Measurements from ENCODE around the gene TFPI2.
A peak's percentile ranks its signal among the peaks of the same experiment; 100 is the strongest.
"Not testable (repeated sequence)": the region's sequence is repeated elsewhere in the genome, so short reads cannot be mapped to it uniquely, and the experiment has no call there.

The TFPI2 gene

DNA sequence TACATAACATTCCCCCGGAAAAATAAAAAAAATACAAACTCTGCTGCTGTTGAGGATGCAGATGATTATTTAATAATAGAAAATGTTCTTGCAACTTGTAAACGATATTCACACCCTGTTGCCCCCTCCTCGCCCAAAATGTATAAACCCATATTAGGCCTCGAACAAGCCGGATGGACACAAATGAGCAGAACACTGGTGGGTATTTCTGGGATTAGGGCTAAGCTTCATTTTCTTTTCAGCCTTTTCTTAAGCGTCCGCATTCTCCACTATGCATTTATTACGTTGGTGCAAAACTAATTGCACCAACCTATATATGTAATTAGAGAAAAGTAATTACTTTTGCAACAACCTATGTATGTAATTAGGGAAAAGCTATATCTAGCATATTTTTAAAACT lies 30.6 kb upstream of the TFPI2 start:
- H3K27me3 ChIP-seq (ENCODE audit: insufficient read depth, low read length): no peaks in the 10 kb centered on the region; the same call in 1 of the 2 replicates
- no peak overlapping the region for H3K27ac ChIP-seq (ENCODE audit: low read depth, low read length)
- H3K4me1 ChIP-seq (ENCODE audit: insufficient read depth, low read length): peaks cover 18% of the 10 kb centered on the region
- peak overlapping the region; percentile 72 for H3K4me3 ChIP-seq (ENCODE audit: low read length)
- no peaks in the 10 kb centered on the region for H3K36me3 ChIP-seq (ENCODE audit: insufficient read depth, low read length)
- 91% methylated on average over 4 of the region's 8 CpGs for WGBS
- peak overlapping the region; percentile 76 for H3K9ac ChIP-seq (ENCODE audit: low read depth, low read length)
- no peaks in the 10 kb centered on the region for H3K9me3 ChIP-seq (ENCODE audit: insufficient read depth, low read depth, low read length)

- WGBS: 91% methylated on average over 6 of the region's 6 CpGs
- Histone ChIP-seq H3K9me3 (ENCODE audit: insufficient read depth, low read depth, low read length) (no peaks in the 10 kb centered on the region), H3K36me3 (ENCODE audit: insufficient read depth, low read length) (no peaks in the 10 kb centered on the region), H3K27ac (ENCODE audit: low read depth, low read length) (no peak overlapping the region), H3K9ac (ENCODE audit: low read depth, low read length) (no peak overlapping the region), H3K4me3 (ENCODE audit: low read length) (no peak overlapping the region), H3K4me1 (ENCODE audit: insufficient read depth, low read length) (peaks cover 18% of the 10 kb centered on the region), H3K27me3 (ENCODE audit: insufficient read depth, low read length) (no peaks in the 10 kb centered on the region; the same call in 1 of the 2 replicates)
Measured at GRCh38 chr7:93920496-93921182, 30.1 kb upstream of the TFPI2 start.

DNA sequence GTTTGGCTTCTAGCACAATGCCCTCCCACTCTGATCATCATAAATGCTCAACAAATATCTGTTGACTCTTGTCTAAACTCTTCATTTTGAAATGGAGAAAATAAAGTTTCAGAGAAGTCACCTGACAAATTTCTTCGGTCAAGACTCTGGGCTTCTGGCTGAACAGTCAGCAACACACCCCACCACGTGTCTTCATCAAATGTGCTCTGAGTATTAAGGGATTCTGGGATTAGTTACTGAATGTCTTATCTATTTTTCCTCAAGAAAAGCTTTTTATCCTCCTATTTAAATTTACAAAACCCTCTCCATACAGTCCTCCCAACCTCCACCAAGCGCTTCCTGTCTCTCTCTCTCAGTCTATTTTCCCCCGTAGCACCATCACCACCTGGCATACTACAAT lies 25.8 kb upstream of the TFPI2 start:
- 98% methylated on average over 3 of the region's 4 CpGs for WGBS
- peaks cover 13% of the 10 kb centered on the region for H3K4me1 ChIP-seq (ENCODE audit: insufficient read depth, low read length)
- H3K36me3 ChIP-seq (ENCODE audit: insufficient read depth, low read length); H3K4me3 ChIP-seq (ENCODE audit: low read length); H3K27me3 ChIP-seq (ENCODE audit: insufficient read depth, low read length); H3K27ac ChIP-seq (ENCODE audit: low read depth, low read length); H3K9me3 ChIP-seq (ENCODE audit: insufficient read depth, low read depth, low read length); H3K9ac ChIP-seq (ENCODE audit: low read depth, low read length): not testable (repeated sequence)

- not testable (repeated sequence) for H3K27me3 ChIP-seq (ENCODE audit: insufficient read depth, low read length); H3K4me1 ChIP-seq (ENCODE audit: insufficient read depth, low read length); H3K27ac ChIP-seq (ENCODE audit: low read depth, low read length); H3K36me3 ChIP-seq (ENCODE audit: insufficient read depth, low read length); H3K9ac ChIP-seq (ENCODE audit: low read depth, low read length); H3K9me3 ChIP-seq (ENCODE audit: insufficient read depth, low read depth, low read length); H3K4me3 ChIP-seq (ENCODE audit: low read length)
Measured at GRCh38 chr7:93915888-93916287, 25.3 kb upstream of the TFPI2 start.

DNA sequence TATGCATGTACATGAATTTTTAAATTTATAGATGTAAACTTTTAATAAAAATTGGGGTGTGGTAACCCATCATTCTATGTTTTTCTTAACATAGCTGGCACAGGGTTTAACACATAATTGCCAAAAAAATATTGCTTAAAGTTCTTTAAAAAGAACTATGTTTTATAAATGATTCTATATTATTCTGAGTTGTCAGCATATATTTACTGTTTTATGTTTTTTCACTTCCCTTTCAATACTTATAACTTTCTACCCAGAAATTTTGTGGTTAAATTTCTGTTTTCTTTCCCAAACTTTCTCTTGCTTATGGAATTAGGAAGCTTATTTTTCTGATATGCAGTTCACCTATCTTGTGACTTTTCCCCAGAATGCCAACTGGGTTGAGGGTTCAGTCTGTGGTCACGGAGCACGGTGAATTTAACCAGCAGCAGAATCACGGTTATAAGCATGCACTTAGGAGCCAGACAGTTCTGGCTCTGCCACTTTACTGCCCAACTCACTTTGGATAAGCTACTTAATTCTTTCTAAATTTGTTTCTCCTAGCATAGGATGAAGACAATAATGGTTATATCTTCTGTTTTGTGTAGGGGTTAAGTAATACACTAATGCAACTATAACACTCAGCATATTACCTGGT lies 24.8 kb upstream of the TFPI2 start:
- H3K36me3 ChIP-seq (ENCODE audit: insufficient read depth, low read length); H3K9me3 ChIP-seq (ENCODE audit: insufficient read depth, low read depth, low read length); H3K9ac ChIP-seq (ENCODE audit: low read depth, low read length); H3K4me3 ChIP-seq (ENCODE audit: low read length); H3K4me1 ChIP-seq (ENCODE audit: insufficient read depth, low read length); H3K27ac ChIP-seq (ENCODE audit: low read depth, low read length); H3K27me3 ChIP-seq (ENCODE audit: insufficient read depth, low read length): not testable (repeated sequence)
- WGBS: no CpG with 5 or more reads among the region's 3 CpGs

- Histone ChIP-seq H3K27me3 (ENCODE audit: insufficient read depth, low read length) (no peaks in the 10 kb centered on the region), H3K4me3 (ENCODE audit: low read length) (no peak overlapping the region), H3K36me3 (ENCODE audit: insufficient read depth, low read length) (no peaks in the 10 kb centered on the region), H3K27ac (ENCODE audit: low read depth, low read length) (no peak overlapping the region), H3K9me3 (ENCODE audit: insufficient read depth, low read depth, low read length) (no peaks in the 10 kb centered on the region), H3K9ac (ENCODE audit: low read depth, low read length) (no peak overlapping the region), H3K4me1 (ENCODE audit: insufficient read depth, low read length) (no peaks in the 10 kb centered on the region)
- WGBS: 94% methylated on average over 7 of the region's 7 CpGs
Measured at GRCh38 chr7:93914581-93915066, 24.1 kb upstream of the TFPI2 start.

- Histone ChIP-seq H3K27ac (ENCODE audit: low read depth, low read length) (no peak overlapping the region), H3K4me1 (ENCODE audit: insufficient read depth, low read length) (no peaks in the 10 kb centered on the region)
Measured at GRCh38 chr7:93913197-93913596, 22.6 kb upstream of the TFPI2 start.

DNA sequence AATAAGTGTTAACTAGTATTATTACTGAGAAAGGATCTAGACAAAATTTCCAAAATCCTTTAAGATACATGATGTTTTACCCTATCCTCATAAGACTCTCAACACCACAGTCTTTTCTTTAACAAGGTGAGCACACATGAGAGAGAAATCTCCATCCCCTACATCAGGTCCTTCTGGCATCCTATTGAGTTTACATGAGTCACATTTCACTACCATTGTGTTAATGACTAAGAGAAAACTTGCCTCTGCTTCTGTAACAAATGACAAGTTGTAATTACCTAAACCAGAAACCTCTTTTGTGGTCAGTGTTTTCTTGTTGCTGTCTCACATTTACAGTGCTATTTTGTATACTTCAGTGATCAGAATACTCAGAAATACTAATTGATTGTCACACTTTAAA lies 21.1 kb upstream of the TFPI2 start:
- H3K27ac ChIP-seq (ENCODE audit: low read depth, low read length); H3K9me3 ChIP-seq (ENCODE audit: insufficient read depth, low read depth, low read length); H3K27me3 ChIP-seq (ENCODE audit: insufficient read depth, low read length); H3K9ac ChIP-seq (ENCODE audit: low read depth, low read length); H3K4me1 ChIP-seq (ENCODE audit: insufficient read depth, low read length); H3K4me3 ChIP-seq (ENCODE audit: low read length); H3K36me3 ChIP-seq (ENCODE audit: insufficient read depth, low read length): not testable (repeated sequence)

More at GRCh38 chr7:93913197-93913596, 22.6 kb upstream of the TFPI2 start:
- H3K9me3 ChIP-seq (ENCODE audit: insufficient read depth, low read depth, low read length): no peaks in the 10 kb centered on the region
- no peak overlapping the region for H3K9ac ChIP-seq (ENCODE audit: low read depth, low read length)
- H3K36me3 ChIP-seq (ENCODE audit: insufficient read depth, low read length): no peaks in the 10 kb centered on the region
- no peaks in the 10 kb centered on the region for H3K27me3 ChIP-seq (ENCODE audit: insufficient read depth, low read length)
- H3K4me3 ChIP-seq (ENCODE audit: low read length): no peak overlapping the region

DNA sequence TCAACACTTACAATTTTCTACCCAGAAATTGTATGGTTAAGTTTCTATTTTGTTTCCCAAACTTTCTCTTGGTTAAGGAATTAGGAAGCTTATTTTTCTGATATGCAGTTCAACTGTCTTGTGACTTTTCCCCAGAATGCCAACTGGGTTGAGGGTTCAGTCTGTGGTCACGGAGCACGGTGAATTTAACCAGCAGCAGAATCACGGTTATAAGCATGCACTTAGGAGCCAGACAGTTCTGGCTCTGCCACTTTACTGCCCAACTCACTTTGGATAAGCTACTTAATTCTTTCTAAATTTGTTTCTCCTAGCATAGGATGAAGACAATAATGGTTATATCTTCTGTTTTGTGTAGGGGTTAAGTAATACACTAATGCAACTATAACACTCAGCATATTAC lies 20.7 kb upstream of the TFPI2 start:
- not testable (repeated sequence) for H3K4me3 ChIP-seq (ENCODE audit: low read length); H3K9ac ChIP-seq (ENCODE audit: low read depth, low read length); H3K9me3 ChIP-seq (ENCODE audit: insufficient read depth, low read depth, low read length); H3K27ac ChIP-seq (ENCODE audit: low read depth, low read length); H3K4me1 ChIP-seq (ENCODE audit: insufficient read depth, low read length); H3K27me3 ChIP-seq (ENCODE audit: insufficient read depth, low read length); H3K36me3 ChIP-seq (ENCODE audit: insufficient read depth, low read length)
- no CpG with 5 or more reads among the region's 3 CpGs for WGBS

DNA sequence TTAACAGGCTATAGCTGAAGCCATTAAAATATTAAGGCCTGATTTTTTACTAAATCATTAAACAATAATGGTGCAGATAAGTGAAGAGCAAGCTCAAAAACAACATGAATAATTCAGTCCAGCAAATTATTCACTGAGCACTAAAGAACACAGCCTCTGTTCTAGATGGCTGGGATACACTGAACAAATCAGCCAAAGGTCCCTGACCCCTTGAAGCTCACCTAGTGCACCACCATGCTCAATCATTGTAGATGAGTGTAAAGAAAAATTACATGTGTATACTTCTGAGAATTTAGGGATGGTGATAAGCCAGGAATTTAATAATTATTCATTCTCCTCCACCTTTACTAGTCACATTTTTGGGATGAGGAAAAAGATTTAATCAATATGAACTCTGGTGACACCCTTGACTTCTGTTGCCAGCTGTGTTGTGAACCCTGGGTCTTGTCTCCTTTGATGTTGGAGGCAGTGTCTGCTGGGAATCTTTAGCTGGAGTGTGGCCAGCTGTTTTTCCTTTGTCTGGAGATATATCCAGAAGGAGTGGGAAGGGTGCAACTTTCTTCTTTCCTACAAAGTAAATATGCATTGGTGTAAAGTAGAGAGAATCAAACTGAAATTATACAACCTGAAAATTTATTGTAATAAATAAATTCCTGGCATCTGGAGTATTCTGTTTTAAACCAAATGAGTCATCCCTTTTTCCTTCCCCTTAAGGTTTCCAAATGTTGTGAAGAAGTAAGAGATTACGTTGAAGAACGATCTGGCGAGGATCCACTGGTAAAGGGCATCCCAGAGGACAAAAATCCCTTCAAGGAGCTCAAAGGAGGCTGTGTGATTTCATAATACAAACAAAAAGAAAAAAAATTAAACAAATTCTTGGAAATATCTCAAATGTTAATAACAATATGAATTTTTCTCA lies 19.8 kb upstream of the TFPI2 start:
- no peak overlapping the region for H3K9ac ChIP-seq (ENCODE audit: low read depth, low read length)
- no peaks in the 10 kb centered on the region for H3K36me3 ChIP-seq (ENCODE audit: insufficient read depth, low read length)
- H3K27ac ChIP-seq (ENCODE audit: low read depth, low read length): no peak overlapping the region
- H3K27me3 ChIP-seq (ENCODE audit: insufficient read depth, low read length): no peaks in the 10 kb centered on the region
- H3K9me3 ChIP-seq (ENCODE audit: insufficient read depth, low read depth, low read length): no peaks in the 10 kb centered on the region
- H3K4me1 ChIP-seq (ENCODE audit: insufficient read depth, low read length): no peaks in the 10 kb centered on the region
- no peak overlapping the region for H3K4me3 ChIP-seq (ENCODE audit: low read length)
- no CpG with 5 or more reads among the region's 3 CpGs for whole genome bisulfite sequencing

GRCh38 chr7:93906267-93906666 lies 15.7 kb upstream of the TFPI2 start, which contains the start of gene GNGT1:
Gene GNGT1 (plus strand): TSS chr7:93906567. CDS start chr7:93906747, 180 bp downstream.
- no peak within 1 kb of the TSS for H3K9ac ChIP-seq (ENCODE audit: low read depth, low read length)
- no peaks in the 10 kb centered on the region for H3K9me3 ChIP-seq (ENCODE audit: insufficient read depth, low read depth, low read length)
- no peaks in the 10 kb centered on the region for H3K27me3 ChIP-seq (ENCODE audit: insufficient read depth, low read length)
- H3K4me3 ChIP-seq (ENCODE audit: low read length): no peak within 1 kb of the TSS
- 100% methylated on average over 1 of the region's 3 CpGs for WGBS
- H3K4me1 ChIP-seq (ENCODE audit: insufficient read depth, low read length): no peaks in the 10 kb centered on the region
- no peak within 1 kb of the TSS for H3K27ac ChIP-seq (ENCODE audit: low read depth, low read length)
- H3K36me3 ChIP-seq (ENCODE audit: insufficient read depth, low read length): no peaks in the 10 kb centered on the region

Measured in HUES64 (cell line).